HG03108 (cell line): Measurements from ENCODE around the gene ARSD.
"Not testable (repeated sequence)": the region's sequence is repeated elsewhere in the genome, so short reads cannot be mapped to it uniquely, and the experiment has no call there.

Experiments
- ATAC-seq: cut with Tn5 transposase; IDR thresholded peaks from one replicate; pipeline ENCODE4 v1.9.1; 2021; ENCODE audit warnings: moderate library complexity; ENCODE audit not compliant: unreplicated experiment

Gene ARSD

DNA sequence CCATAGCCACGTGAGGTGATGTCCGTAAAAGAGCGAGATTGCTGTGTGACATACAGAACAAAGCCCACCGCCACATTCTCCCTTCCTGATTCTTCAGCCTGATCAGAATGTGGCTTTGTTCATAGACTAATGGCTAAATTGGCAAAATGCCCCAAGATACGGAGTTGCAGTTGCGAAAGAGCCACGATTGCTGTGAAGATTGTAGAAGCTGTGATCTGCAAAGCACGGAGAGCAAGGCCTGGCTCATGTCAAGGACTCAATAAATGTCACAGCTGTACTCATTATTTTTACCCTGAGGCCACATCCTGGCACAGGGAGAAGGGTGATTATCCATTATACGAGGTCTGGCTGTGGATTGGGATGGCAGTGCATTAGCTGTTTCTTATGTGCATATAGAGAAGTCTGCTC is 34.2 kb downstream of the ARSD start:
- ATAC-seq = no peak

DNA sequence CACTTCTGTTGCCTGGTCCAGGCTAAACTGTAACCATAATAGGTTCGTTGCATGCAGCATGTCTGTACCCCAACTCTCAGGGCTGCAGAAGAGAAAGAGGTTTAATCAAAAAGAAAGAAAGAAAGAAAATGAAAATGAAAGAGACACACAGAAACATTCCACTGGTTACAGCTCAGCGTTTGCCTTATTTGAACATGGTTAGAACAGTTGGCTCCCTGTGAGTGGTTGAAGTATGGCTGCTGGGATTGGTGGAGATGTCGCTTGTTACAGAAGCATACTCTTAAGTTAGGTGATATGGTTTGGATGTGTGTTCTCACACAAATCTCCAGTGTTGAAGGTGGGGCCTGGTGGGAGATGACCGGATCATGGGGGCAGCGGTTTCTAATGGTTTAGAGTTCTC is 36.3 kb downstream of the ARSD start:
- ATAC-seq = no peak

GRCh38 chrX:2890536-2891460 is 38.3 kb downstream of the ARSD start:
- not testable (repeated sequence) for ATAC-seq

GRCh38 chrX:2889706-2890490 is 39.2 kb downstream of the ARSD start:
- not testable (repeated sequence) for ATAC-seq

GRCh38 chrX:2889045-2889605 is 40.0 kb downstream of the ARSD start:
- ATAC-seq = no peak

- ATAC-seq = no peak
Observed at GRCh38 chrX:2888309-2888708, 40.8 kb downstream of the ARSD start.

DNA sequence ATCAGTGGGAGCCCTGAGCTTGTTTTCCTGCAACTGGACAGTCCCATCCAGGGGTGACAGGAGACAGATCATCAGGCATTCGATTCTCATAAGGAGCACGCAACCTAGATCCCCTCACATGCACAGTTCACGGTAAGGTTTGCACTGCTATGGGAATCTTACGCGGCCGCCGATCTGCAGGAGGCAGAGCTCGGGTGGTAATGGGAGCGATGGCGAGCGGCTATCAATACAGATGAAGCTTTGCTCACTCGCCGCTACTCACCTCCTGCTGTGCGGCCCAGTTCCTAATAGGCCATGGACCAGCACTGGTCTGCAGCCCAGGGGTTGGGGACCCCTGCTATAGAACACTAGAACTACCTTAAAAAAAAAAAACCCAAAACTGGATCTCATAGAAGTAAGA is 45.4 kb downstream of the ARSD start:
- no peak for ATAC-seq

DNA sequence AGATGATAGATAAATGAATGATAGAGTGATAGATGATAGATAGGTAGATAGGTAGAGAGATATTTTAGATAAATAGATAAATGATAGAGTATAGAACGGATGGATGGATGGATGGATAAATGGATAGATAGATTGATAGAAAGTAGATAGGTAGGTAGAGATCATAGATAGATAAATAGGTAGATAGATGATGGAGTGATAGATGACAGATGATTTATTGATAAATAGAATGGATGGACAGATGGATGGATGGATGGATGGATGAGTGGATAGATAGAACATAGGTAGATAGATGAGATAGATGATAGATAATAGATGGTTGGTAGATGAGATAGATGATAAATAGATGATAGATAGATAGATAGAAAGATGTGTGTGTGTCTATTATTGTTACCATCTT is 49.5 kb downstream of the ARSD start:
- ATAC-seq = no peak

DNA sequence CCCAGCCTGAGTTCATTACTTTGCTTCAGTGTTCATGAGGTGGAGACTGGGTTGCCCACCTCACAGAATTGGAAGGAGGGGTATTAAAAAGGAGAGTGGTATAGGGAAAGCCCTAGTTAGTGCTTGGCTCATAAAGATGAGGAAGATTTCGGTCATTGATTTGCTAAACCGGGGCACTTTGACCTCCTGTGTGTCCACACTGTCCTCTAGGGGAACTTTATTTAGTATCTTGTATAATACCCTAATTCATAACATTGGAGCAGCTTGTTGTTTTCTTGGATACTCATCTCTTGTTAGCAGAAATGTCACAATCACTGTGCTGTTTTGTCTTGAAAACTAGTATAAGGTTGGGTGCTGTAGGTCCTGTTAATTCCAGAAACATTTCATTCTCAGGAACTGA is 50.6 kb downstream of the ARSD start:
- ATAC-seq = no peak

DNA sequence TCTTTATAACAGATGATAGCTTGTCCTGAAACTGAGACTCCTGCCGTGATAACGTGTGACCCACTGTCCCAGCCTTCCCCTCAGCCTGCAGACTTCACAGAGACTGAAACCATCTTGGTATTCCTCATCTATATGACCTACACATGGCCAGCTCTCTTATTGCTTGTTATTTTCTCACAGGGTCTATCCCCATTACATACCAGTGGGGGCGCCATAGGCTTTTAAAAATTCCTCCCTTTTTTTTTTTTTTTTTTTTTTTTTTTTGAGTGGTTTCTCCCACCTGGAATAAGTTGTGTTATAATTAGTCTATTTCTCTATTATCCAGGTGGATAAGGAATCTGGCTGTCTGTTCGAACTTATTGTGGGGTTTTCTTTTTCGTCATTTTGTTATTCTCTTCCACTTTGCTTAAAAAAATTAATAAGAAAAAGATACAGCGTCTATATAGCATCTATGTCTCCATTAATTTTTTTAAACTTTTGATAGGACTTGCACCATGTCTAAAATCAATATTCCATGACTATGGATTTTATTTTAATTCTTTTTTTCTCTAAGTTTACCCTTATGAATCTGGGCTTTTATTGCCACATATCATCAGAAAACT is 53.2 kb downstream of the ARSD start:
- no peak for ATAC-seq

GRCh38 chrX:2875136-2875481 is 54.0 kb downstream of the ARSD start:
- no peak for ATAC-seq

GRCh38 chrX:2874222-2875135 is 54.7 kb downstream of the ARSD start:
- ATAC-seq = no peak

DNA sequence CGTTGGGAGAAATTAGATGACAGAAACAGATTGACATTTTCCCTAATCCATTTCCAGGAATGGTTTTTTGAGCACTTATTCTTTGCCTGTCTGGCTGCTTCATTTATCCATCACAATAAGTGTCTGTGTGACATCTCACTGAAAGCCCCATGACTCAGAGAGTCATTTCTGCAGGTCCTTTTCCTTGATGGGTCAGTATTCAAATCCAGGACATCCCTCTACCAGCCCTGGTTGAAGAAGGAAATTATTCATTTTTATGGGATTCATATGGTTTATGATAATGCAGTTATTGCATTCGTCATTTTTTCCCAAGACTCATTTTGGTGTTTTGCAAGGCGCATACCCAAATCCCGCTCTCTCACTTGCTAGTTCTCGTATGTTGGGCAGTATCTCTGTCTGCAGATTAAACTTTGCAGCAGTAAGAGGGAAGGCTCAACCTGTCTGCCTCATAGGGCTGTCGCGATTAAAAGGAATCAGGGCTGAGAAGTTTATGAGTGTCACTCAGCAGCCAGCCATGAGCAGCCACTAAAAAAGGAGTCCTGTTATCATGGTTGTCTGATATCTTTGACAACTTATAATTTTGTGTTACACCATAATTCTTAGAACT is 56.4 kb downstream of the ARSD start:
- no peak for ATAC-seq

GRCh38 chrX:2871831-2872230 is 57.3 kb downstream of the ARSD start:
- ATAC-seq = no peak

DNA sequence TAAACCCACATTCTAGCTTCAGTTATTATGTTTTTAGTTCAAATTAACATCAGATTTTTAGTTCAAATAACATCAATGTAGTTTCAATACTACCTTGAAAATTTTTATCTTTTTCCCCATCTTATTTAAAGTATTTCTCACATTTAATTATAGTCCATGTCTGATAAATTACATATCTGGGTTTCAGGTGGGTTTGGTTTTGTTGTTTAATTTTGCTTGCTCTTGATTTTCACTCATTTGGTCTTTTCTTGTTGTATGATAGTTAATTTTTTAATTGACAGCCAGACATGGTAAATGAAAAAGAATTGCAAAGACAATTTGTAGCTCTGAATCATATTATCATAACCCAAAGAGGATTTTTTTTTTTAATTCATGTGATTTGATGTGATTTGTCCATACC is 58.5 kb downstream of the ARSD start:
- ATAC-seq = no peak

- ATAC-seq = no peak
Observed at GRCh38 chrX:2867206-2867605, 61.9 kb downstream of the ARSD start.

DNA sequence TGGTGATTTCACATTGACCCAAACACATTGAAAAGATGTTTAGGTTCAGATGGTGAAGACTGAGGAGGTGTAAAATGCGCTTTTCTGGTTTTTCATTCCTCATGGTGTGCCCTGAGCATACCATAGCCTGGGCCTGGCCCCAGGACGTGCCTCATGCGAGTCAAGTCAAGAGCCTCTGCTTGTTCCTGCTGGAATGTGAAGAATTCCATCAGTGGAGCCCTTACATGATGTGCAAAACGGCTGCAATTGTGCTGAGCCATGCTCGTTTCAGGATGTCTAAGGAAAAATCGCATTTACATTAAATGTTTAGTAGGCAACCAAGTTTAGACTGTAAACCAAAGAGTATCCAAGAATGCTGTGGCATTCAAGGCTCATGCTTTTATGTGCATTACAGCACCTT is 65.5 kb downstream of the ARSD start:
- ATAC-seq = no peak

DNA sequence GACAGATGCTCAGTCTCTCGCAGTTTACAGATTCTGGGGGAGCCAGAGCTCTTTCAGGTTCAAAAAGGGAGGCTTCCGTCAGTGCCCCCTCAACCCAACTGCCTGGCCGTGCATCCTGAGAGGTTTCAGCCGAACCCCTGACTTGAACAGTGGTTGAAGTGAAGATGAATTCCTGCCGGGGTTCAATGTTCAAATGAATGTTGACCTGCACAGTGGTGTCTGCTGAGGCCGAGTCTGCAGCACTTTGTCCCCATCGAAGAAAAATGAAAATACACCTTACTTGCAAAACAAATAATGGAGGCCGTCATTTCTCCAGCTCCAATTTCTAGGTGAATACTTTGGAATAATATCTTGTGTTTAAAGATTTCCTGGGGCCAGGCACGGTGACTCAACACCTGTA is 66.7 kb downstream of the ARSD start:
- no peak for ATAC-seq

DNA sequence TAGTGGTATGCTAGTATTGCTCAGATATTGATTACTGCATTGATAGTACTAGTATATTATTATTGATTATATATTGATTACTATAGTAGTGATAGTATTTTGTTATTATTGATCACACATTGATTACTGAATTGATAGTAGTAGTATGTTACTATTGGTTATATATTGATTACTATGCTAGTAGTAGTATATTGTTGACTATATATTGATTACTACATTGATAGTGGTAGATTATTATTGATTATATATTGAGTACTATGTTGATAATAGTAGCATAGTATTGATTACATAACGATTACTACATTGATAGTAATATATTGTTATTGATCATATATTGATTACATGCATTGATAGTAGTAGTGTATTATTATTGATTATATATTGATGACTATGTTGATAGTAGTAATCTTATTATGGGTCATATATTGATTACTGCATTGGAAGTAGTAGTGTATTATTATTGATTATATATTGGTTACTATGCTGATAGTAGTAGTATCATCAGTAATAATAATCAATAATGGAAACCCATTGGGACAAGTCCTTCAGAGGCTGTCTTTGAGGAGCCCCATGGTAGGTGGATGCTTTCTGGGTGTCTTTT is 69.8 kb downstream of the ARSD start:
- ATAC-seq = no peak

DNA sequence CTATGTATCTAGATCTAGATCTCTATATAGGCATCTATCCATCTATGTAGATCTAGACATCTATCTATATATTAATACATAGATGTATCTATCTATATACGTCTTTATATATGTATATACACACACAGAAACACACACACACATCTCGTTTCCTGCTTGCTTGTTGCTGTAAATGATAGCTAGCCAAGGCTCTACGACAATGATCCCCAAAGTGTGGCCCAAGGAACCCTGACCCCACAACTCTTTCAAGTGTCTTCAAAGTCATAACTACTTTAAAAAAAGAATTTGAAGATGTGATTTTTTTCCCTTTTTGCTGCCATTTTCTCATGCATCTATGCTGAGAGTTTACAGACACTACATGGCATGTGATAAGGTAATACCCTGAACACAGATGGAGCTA is 71.6 kb downstream of the ARSD start:
- no peak for ATAC-seq
